HG03103 (cell line): ENCODE results near the gene MOBP.

Source experiments
- ATAC-seq: cut with Tn5 transposase; IDR thresholded peaks from one replicate; pipeline ENCODE4 v1.9.1; 2021; ENCODE audit warnings: low read depth; ENCODE audit not compliant: unreplicated experiment

Gene MOBP

DNA sequence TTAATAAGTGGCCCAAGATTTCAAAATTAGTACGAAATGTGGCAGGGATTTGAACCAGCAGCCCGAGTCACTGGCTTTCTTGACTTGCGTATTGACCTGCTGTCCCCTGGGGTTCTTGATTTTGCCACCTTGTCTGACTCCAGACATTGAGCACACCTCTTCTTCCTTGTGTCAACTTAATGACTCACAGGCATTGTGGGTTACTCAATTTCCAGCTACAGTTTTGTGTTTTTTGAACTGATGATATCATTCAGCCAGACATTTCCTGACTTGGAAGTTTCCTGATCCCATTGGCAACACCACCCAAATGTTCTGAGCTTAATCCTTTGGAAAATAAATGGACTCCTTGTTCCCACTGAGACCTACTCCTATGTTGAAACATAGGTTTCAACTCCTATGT lies 64.2 kb downstream of the MOBP start:
- ATAC-seq: no peak

DNA sequence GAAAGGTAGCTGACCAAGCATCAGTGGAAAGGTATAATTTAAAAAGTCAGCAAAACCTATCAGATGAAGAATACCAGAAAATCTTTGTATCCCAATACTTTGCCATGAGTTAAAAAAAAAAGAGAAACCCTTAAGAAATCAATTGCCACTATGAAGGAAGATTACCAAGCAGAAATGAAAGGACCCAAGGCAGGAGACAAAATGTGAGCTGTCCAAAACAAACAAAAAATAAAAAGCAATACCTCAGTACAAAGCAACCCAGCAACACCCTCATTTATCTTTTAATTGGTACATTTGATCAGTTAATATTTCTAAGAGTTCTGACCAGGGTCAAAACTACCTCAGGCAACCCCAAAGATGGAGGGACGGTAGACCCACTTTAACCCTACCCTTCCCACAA lies 65.3 kb downstream of the MOBP start:
- no peak for ATAC-seq

DNA sequence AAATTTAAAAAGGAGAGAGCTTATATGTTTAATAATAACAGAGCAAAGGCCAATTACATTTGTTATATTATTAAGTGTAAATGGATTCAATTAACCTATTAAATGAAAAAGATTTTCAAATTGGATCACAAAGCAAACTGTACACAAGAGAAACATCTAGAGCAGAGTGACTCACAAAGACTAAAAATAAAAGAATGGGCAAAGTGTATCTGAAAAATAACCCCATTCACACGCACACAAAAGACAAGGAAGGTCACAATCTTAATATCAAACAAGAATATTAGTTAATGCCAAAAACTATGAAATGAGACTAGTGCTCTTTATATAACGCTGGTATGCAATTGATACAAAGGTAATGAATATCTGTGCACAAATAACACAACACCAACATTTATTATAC lies 65.7 kb downstream of the MOBP start:
- ATAC-seq: no peak

DNA sequence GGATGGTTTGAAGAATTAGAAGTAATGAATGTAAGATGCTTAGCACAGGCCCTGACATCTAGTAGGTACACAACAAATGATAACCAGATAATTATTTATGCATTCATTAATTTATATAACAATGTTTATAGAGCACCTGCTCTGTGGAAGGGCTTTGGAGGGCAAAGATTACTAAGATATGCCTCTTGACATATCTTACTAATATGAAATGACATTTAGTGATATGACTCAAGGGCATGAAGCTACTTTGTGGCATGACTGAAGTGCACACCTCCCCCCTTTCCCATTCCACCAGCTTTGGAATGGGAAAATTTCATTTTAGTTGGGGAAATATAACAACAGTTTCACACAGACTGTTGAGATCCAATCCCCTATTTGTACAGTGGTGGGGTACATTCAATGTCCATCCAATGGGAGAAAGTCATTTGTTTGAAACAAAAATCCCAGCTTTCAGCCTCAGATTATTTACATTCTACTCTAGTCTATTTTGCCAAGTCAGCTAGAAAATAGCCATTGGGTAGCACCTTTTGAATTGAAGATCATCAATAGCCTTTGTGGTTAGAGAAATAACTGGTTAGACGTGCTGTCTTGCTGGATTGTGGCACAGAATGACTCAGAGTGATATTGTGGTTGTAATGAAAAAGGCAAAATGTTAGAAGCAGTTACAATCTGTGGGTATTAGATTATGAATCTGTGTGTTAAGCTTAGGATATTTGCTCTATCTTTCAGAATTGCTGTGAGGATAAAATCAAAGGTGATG lies 72.9 kb downstream of the MOBP start:
- no peak for ATAC-seq

DNA sequence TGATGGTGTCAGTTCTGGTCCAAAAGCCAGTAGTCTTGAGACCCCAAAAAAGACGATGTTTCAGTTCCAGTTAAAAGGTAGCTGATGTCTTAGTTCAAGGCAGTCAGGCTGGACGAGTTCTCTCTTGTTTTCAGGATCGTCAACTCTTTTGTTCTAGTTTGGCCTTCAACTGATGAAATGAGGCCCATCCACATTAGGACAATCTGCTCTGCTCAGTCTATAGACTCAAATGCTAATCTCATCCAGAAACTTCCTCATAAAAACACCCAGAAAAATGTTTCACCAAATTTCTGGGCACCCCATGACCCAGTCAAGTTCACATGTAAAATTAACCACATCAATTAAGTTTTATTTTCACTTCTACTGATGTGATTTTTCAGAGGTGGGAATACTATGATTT lies 74.0 kb downstream of the MOBP start:
- ATAC-seq: no peak

DNA sequence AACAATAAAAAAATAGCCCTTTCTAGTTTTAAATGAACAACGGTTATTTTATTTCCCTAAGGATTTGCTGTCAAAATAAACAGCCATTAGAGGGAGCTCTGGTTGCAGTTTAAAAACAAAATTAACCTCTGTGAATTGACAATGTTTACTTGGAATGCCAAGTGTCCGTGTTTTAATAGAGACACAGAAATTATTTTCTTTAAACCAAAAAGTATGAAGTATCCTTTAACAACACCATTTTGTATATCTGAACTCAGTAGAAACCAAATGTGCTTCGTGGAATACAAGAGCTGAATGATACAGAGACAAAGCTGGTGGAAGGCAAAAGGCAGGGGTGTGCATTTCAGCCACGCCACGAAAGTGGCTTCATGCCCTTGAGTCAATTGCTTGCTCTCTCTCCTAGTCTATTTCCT lies 74.4 kb downstream of the MOBP start:
- no peak for ATAC-seq

DNA sequence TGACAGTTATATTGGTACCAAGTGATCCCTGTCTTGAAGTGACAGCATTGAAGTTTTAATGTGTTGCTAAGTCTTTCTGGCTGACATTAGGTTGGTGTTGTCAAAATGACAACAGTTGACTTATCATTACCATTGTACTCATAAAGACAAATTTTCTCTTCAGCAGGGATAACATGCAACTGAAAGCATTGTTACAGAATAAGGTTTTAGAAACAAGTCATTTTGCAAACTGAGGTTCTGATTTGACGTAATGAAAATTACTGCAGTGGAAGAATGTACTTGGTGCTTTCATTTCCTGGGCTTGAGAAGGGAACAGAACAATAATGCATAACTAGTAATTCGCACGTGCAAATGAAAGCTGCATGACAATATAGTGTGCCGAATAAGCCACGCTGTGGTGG lies 75.1 kb downstream of the MOBP start:
- ATAC-seq: no peak

DNA sequence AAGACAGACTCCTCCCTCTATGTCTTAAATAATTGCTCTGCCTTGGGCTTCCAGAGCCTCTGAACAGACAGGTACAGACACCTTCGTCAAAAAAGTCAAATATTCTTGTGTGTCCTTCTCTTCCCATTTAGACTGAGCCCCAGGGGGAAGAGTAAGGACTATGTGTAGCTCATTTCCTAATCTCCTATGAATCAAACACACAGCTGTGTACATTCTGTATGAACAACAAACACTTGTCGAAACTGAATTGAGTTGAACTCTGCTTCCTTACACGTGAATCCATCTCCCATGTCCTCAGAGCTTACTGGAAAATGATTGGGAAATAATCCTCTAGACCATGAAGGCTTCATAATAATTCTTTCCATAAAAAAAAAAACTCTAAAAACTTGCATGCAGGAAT lies 80.8 kb downstream of the MOBP start:
- ATAC-seq: no peak

DNA sequence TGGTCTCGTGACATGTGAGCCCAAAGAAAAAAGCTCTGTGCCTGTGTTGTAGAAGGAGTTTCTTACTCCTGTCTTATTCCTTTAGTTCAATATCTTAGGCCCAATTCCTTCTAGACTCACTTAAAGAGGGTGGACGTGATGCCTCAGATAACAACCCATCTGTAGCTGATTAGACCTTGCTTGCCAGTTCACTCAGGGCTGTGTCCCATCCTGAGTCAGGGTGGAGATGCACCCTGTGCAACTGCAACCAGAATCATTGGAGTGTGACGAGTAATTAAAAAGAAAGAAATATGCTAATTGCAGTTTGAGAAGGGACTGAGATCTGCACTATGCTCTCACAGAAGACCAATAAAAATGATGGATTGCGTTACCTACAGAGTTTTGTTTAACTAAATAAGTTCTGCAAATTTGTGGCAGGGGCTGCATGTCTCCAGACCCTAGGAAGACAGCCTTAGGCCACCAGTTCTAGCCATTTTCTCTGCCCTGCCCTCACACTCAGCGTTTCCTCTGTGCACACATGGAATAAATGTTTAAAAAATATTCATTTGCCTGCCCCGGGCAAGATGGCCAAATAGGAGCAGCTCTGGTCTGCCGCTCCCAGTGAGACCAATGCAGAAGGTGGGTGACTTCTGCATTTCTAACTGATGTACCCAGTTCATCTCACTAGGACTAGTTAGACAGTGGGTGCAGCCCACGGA lies 83.0 kb downstream of the MOBP start:
- ATAC-seq: no peak
